Posterior cingulate gyrus (tissue), 11 donors: Measurements from ENCODE around the gene GNAT1.

ENCODE experiments used
- DNase-seq, 10 donors: peaks; one replicate each; pipeline versions ENCODE4 v3.0.0 to v3.0.0-alpha.2; 2020 to 2021; ENCODE audit warnings: mixed read lengths in 3 of 10
- intact Hi-C: fragments of 100-400 bp; cut with DNase I; formaldehyde crosslinking; loops from one replicate; pipeline ENCODE4 v1.15.1; 2023

GNAT1 gene

GRCh38 chr3:50174947-50175524, 16.4 kb upstream of the GNAT1 start:
- DNase-seq, result no peak
- intact Hi-C loops, result no loop called here

GRCh38 chr3:50177346-50177745, 14.1 kb upstream of the GNAT1 start:
- intact Hi-C loops, result no loop called here
- DNase-seq, result no peak

- no peak for DNase-seq
- intact Hi-C loops, result no loop called here
These were observed 11.7 kb upstream of the GNAT1 start for GRCh38 chr3:50179710-50180109.

DNA sequence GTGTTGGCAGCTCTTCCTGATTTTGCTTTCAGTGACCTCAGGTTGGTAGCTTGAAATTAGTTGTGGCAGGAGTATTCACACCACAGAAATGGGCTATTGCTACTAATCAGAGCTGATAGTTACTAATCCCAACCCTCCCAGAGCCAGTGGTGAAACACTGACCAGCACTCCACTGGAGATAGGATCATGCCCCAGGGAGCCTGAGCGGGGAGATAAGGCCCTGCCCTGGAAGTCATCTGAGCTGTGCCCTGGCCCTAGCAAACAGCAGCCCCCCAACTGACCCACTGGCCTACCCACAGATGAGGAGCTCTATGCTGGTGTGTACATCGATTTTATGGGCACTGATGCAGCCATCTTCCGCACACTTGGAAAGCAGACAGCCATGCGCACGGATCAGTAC, 9.4 kb upstream of the GNAT1 start:
- DNase-seq, result no peak
- intact Hi-C loops, result no loop called here

DNA sequence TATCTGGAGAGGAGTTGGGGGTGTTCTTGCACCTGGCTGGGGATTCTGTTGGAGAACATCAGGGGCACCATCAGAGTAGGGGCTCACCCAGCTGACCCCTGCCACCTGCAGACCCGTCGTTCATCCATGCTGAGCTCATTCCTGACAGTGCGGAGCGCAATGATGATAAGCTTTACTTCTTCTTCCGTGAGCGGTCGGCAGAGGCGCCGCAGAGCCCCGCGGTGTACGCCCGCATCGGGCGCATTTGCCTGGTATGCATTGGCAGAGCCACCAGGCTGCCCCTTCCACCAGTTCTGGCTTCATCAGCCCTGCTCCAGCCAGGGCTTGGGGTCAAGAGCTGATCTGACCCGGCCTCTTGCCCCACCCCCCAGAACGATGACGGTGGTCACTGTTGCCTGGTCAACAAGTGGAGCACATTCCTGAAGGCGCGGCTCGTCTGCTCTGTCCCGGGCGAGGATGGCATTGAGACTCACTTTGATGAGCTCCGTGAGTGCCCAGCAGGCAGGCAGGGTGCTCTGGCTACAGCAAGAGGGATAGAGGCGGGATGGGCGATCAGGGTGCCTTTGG, 8.8 kb upstream of the GNAT1 start:
- intact Hi-C loops, result no loop called here
- no peak for DNase-seq

DNA sequence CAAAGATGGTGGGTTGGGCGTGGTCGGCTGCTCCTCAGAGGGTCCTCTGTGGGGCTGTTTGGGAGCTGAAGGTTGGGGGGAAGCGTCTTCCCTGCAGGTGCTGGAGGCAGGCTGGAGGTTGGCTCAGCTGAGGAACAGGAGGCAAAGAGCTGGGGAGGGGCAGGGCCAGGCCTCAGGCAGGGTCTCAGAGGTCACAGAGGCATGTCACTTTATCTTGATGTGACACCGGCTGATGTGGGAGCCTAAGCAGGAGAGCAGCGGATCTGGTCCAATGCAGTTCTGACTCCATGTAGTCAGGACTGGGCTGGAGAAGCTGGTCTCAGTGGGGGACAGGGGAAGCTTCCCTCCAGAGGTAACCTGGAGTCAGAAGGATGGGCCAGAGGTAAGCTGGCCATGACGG, 7.7 kb upstream of the GNAT1 start:
- intact Hi-C loops, result no loop called here
- no peak for DNase-seq

GRCh38 chr3:50184242-50184978, 7.0 kb upstream of the GNAT1 start:
- intact Hi-C loops, result no loop called here
- no peak for DNase-seq

GRCh38 chr3:50185230-50185629, 6.2 kb upstream of the GNAT1 start:
- intact Hi-C loops, result no loop called here
- no peak for DNase-seq

GRCh38 chr3:50186096-50186495, 5.3 kb upstream of the GNAT1 start:
- no peak for DNase-seq
- intact Hi-C loops, result no loop called here

GRCh38 chr3:50187750-50188149, 3.7 kb upstream of the GNAT1 start:
- no peak for DNase-seq
- intact Hi-C loops, result no loop called here

DNA sequence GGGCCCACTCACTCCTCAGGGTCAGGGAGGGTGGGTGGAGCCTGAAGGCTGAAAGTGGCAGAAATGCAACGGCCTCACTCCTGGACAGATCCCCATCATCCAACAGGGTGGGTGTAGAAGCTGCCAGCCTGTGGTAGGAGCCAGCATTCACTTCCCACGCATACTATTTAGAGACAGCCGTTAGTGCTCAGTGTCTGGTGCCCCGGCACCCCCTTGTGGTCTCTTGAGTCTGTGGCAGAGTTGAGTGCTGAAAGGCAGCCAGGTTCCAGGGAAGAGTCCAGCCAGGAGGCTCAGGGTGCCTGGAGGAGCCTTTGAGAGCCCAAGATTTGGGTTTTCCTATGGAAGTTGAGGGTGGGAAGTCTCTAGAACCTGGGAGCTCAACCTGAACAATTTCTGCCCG, 2.1 kb upstream of the GNAT1 start:
- intact Hi-C loops, result loop anchor here (1.0 kb wide), 1 partner anchor 68 kb away; no protein-coding TSS in a partner anchor
- DNase-seq, result peak; percentile 57 to 96 (median 77)

DNA sequence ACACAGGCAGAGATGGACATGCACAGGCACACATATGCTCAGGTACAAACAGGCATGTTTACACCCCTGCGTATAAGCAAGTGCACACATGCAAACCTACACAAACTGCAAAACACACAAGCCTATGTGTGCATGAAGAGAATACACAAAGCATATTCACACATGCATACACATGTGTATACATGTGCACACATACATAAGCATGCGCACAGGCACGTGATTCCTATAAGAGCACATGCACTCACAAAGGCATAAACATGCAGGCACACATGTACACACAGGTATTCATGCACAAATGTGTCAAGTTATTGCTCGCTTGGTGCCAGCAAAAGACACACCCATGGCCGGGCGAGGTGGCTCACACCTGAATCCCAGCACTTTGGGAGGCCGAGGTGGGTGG, 1.4 kb upstream of the GNAT1 start:
- no peak for DNase-seq
- intact Hi-C loops, result loop anchor here (1.0 to 5.0 kb wide), 2 partner anchors 69 to 82 kb away; no protein-coding TSS in a partner anchor

DNA sequence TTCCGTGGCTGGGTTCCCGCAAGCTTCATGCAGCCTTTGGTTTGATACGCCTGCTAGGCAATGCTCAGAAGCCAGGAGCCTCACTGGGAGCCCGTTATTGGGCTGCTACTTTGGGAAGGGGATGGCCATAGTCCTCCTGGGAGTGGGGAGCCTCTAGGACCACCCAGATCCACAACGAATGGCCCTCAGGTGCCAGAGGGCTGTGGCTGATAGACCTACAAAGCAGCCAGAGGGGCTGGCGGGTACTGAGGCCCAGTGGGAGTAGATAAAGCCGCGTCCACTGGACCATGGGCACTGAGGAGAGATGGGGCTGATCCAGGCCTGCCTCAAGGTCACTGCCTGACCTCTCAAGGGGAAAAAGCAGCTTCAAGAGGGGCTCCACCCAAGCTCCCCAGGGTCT, 714 bp downstream of the GNAT1 start:
- intact Hi-C loops, result loop anchor here (5.0 kb wide), 1 partner anchor 80 kb away; no protein-coding TSS in a partner anchor
- no peak for DNase-seq

DNA sequence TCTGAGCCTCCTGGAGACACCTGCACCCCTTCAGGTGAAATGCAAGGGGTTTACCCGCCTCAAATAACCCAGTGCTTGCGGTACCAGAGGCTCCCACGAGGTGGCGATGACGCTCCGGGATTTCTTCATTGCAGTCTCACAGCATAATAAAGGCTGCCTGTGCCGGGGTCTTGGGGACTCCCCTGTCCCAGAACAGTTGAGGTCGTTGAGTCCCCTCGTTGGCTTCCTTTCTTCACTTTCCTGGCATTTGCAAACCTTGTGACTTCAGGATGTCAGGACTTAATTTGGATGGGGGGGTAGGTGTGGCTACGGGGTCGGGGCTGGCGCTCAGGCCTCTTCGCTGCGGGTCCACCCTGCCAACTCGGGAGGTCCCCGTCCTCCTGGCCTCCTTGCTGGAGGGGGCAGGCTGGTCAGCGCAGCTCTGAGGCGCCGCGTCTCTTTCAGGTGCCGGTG, 1.3 kb downstream of the GNAT1 start:
- intact Hi-C loops, result loop anchor here (5.0 kb wide), 1 partner anchor 80 kb away; no protein-coding TSS in a partner anchor

DNA sequence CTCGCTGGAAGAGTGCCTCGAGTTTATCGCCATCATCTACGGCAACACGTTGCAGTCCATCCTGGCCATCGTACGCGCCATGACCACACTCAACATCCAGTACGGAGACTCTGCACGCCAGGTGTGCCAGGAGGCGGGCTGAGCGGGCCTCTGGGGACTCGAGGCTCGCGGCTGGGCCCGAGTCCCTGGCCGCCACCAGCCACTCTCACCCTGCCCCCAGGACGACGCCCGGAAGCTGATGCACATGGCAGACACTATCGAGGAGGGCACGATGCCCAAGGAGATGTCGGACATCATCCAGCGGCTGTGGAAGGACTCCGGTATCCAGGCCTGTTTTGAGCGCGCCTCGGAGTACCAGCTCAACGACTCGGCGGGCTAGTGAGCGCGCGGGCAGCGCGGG, 1.9 kb downstream of the GNAT1 start:
- intact Hi-C loops, result loop anchor here (5.0 kb wide), 1 partner anchor 79 kb away; no protein-coding TSS in a partner anchor
- no peak for DNase-seq

More for the DNA sequence above, 1.3 kb downstream of the GNAT1 start:
- DNase-seq, result peak in 9 of 10 donors; percentile 49 to 94 (median 83)

- intact Hi-C loops, result loop anchor here (1.0 to 5.0 kb wide), 2 partner anchors 33 to 79 kb away; no protein-coding TSS in a partner anchor
- DNase-seq, result no peak
These were observed 2.3 kb downstream of the GNAT1 start for GRCh38 chr3:50193746-50194127.

- DNase-seq, result peak; percentile 34 to 97 (median 79)
- intact Hi-C loops, result loop anchor here (1.0 to 5.0 kb wide), 2 partner anchors 32 to 78 kb away; no protein-coding TSS in a partner anchor
These were observed 2.9 kb downstream of the GNAT1 start for GRCh38 chr3:50194128-50194902.

- no peak for DNase-seq
- intact Hi-C loops, result loop anchor here (1.0 to 5.0 kb wide), 2 partner anchors 31 to 77 kb away; no protein-coding TSS in a partner anchor
These were observed 3.6 kb downstream of the GNAT1 start for GRCh38 chr3:50194903-50195500.

GRCh38 chr3:50195501-50196252, 4.3 kb downstream of the GNAT1 start:
- no peak for DNase-seq
- intact Hi-C loops, result no loop called here
